ENCODE results near the gene RCCD1.

Gene RCCD1

DNA sequence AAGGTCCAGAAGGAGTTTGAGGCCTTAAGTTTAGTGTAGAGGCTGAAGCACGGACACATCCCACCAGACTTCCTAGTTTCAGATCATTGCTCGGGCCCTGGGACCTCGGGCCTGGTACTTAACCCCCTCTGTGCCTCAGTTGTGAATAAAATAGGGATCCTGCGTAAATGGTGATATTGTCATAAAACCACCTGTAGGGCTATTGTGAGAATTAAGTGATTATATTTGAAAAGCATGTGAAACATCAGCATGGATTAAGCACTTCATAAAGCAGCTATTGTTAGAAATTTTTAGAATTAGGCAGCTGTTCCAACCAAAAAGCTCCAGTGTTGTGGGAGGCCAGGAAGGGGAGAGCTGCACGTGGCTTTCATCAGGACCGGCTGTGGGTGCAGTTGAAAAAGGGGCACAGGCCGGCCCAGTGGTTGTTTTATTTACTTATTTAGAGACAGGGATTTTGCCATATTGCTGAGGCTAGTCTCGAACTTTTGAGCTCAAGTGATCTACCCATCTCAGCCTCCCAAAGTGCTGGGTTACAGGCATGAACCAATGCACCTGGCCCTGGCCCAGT lies 4.4 kb downstream of the RCCD1 start:
- Histone ChIP-seq H3K4ac (ENCODE audit: low read depth, low read length) (no peak overlapping the region), H2BK15ac (replicated peaks; ENCODE audit: low read depth) (no peak overlapping the region), H3K27ac (ENCODE audit: low read depth, low read length) (no peak overlapping the region), H3K4me3 (ENCODE audit: low read length) (no peak overlapping the region), H4K8ac (ENCODE audit: low read depth, low read length) (no peak overlapping the region), H2AK5ac (ENCODE audit: low read length) (no peak overlapping the region), H2BK5ac (ENCODE audit: low read length) (no peak overlapping the region), H3K23ac (ENCODE audit: low read length) (no peak overlapping the region), H3K56ac (ENCODE audit: low read length) (no peak overlapping the region), H3K9ac (ENCODE audit: low read length) (no peak overlapping the region), H3K27me3 (ENCODE audit: insufficient read depth, low read length, poor library complexity) (no peaks in the 10 kb centered on the region), H4K5ac (ENCODE audit: low read length) (no peak overlapping the region), H3K36me3 (ENCODE audit: control insufficient read depth, insufficient read depth, low read length) (peaks cover 2% of the 10 kb centered on the region), H3K79me2 (ENCODE audit: control insufficient read depth, insufficient read depth, low read length) (no peaks in the 10 kb centered on the region), H3K4me1 (ENCODE audit: control insufficient read depth, low read depth, low read length) (peaks cover 3% of the 10 kb centered on the region), H3K18ac (ENCODE audit: low read length) (no peak overlapping the region), H3K79me1 (ENCODE audit: low read length) (peaks cover 2% of the 10 kb centered on the region), H2BK120ac (ENCODE audit: low read depth, low read length) (no peak overlapping the region), H3K4me2 (ENCODE audit: low read length) (no peak overlapping the region)
- DNase-seq, result no peak
- no CpG with 5 or more reads among the region's 8 CpGs for WGBS (ENCODE audit: extremely low coverage, insufficient coverage, low lambda C conversion rate)

DNA sequence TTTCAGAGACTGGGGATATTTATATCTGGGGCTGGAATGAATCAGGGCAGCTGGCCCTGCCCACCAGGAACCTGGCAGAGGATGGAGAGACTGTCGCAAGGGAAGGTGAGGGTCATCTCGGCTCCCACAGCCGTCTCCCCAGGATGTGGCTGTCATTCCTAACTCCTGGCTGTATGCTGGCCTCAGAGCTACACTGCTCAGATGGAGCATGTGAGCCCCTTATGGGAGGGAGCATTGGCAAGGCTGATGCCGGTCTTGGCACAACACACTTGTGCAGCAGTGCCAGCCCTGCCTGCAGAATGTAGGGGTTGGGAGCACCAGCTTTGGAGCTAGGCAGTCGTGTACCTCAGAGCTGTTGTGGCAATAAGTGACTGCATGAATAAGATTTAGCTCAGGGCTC lies 5.2 kb downstream of the RCCD1 start:
- Histone ChIP-seq H3K4me1 (ENCODE audit: control insufficient read depth, low read depth, low read length) (peaks cover 3% of the 10 kb centered on the region), H3K36me3 (ENCODE audit: control insufficient read depth, insufficient read depth, low read length) (peaks cover 2% of the 10 kb centered on the region), H3K79me2 (ENCODE audit: control insufficient read depth, insufficient read depth, low read length) (no peaks in the 10 kb centered on the region), H3K79me1 (ENCODE audit: low read length) (peaks cover 2% of the 10 kb centered on the region), H4K8ac (ENCODE audit: low read depth, low read length) (no peak overlapping the region), H2BK5ac (ENCODE audit: low read length) (no peak overlapping the region), H3K4ac (ENCODE audit: low read depth, low read length) (no peak overlapping the region), H3K9ac (ENCODE audit: low read length) (no peak overlapping the region), H4K5ac (ENCODE audit: low read length) (no peak overlapping the region), H3K27me3 (ENCODE audit: insufficient read depth, low read length, poor library complexity) (no peaks in the 10 kb centered on the region), H3K4me3 (ENCODE audit: low read length) (no peak overlapping the region), H3K27ac (ENCODE audit: low read depth, low read length) (no peak overlapping the region), H3K56ac (ENCODE audit: low read length) (no peak overlapping the region), H3K18ac (ENCODE audit: low read length) (no peak overlapping the region), H3K4me2 (ENCODE audit: low read length) (no peak overlapping the region), H2BK120ac (ENCODE audit: low read depth, low read length) (no peak overlapping the region), H2AK5ac (ENCODE audit: low read length) (no peak overlapping the region), H2BK15ac (replicated peaks; ENCODE audit: low read depth) (no peak overlapping the region), H3K23ac (ENCODE audit: low read length) (no peak overlapping the region)
- no peak for DNase-seq
- WGBS (ENCODE audit: extremely low coverage, insufficient coverage, low lambda C conversion rate), result no CpG with 5 or more reads among the region's 5 CpGs

DNA sequence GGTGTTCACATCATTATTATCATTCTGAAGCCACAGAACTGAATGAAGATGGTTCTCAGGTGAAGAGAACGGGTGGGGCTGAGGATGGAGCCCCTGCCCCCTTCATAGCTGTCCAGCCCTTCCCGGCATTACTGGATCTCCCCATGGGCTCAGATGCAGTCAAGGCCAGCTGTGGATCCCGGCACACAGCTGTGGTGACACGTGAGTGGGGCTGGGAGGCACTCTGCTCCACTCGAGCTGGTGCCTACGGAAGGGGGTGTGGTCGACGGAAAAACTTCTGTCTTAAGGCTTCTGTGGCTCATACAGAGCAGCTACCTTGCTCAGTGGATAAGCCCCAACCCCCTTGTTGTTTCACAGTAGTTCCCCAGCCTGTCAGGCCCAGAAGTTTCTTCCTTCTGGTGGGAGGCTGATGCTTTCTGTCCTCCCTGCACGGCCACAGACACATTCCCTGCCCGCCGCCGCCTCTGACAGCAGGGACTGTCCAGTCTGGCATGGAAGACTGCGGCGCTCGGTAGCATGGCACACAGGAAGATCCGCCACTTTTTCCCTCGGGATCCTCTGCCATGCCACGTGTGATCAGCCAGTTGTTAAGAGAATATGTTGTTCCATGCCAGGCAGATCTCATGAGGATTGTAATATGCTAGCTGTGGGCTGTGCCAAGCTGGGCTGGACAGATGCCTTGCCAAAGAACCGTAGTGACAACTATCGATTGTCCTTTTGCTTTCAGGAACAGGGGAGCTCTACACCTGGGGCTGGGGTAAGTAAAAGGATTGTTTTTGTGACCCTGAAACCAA lies 5.8 kb downstream of the RCCD1 start:
- no peak overlapping the region for H2BK120ac ChIP-seq (ENCODE audit: low read depth, low read length)
- WGBS (ENCODE audit: extremely low coverage, insufficient coverage, low lambda C conversion rate), result no CpG with 5 or more reads among the region's 20 CpGs
- H3K9ac ChIP-seq (ENCODE audit: low read length), result no peak overlapping the region
- no peak overlapping the region for H3K18ac ChIP-seq (ENCODE audit: low read length)
- no peak overlapping the region for H3K4ac ChIP-seq (ENCODE audit: low read depth, low read length)
- no peak for DNase-seq
- no peak overlapping the region for H3K23ac ChIP-seq (ENCODE audit: low read length)
- H3K4me1 ChIP-seq (ENCODE audit: control insufficient read depth, low read depth, low read length), result peaks cover 3% of the 10 kb centered on the region
- H2AK5ac ChIP-seq (ENCODE audit: low read length), result no peak overlapping the region
- no peak overlapping the region for H3K27ac ChIP-seq (ENCODE audit: low read depth, low read length)
- no peak overlapping the region for H3K56ac ChIP-seq (ENCODE audit: low read length)
- no peak overlapping the region for H3K4me2 ChIP-seq (ENCODE audit: low read length)
- H3K4me3 ChIP-seq (ENCODE audit: low read length), result no peak overlapping the region
- H3K36me3 ChIP-seq (ENCODE audit: control insufficient read depth, insufficient read depth, low read length), result peaks cover 2% of the 10 kb centered on the region
- peaks cover 2% of the 10 kb centered on the region for H3K79me1 ChIP-seq (ENCODE audit: low read length)
- H4K5ac ChIP-seq (ENCODE audit: low read length), result no peak overlapping the region
- no peak overlapping the region for H2BK15ac ChIP-seq (replicated peaks; ENCODE audit: low read depth)
- no peak overlapping the region for H4K8ac ChIP-seq (ENCODE audit: low read depth, low read length)
- no peaks in the 10 kb centered on the region for H3K79me2 ChIP-seq (ENCODE audit: control insufficient read depth, insufficient read depth, low read length)
- no peak overlapping the region for H2BK5ac ChIP-seq (ENCODE audit: low read length)
- no peaks in the 10 kb centered on the region for H3K27me3 ChIP-seq (ENCODE audit: insufficient read depth, low read length, poor library complexity)

DNA sequence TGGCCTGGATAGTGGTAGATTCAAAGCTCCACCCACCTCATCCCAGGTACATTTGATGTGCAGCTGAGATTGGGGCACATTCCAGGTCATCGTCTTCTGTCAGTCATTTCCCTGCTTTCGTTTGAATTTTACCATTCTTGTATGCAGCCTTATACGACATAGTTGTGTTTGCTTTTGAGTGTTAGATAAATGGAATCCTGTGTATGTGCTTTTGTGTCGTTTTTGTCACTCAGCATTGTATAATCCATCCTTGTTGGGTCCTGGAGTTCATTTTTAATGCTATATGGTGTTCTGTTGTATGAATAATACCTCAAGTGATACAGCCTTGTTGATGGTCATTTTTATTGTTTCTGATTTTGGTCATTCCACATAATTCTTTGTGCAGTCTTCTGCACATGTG lies 7.3 kb downstream of the RCCD1 start:
- Histone ChIP-seq H3K4me1 (ENCODE audit: control insufficient read depth, low read depth, low read length) (no peaks in the 10 kb centered on the region), H3K79me2 (ENCODE audit: control insufficient read depth, insufficient read depth, low read length) (no peaks in the 10 kb centered on the region), H2BK120ac (ENCODE audit: low read depth, low read length) (no peak overlapping the region), H2BK5ac (ENCODE audit: low read length) (no peak overlapping the region), H3K79me1 (ENCODE audit: low read length) (peaks cover 2% of the 10 kb centered on the region), H2BK15ac (replicated peaks; ENCODE audit: low read depth) (no peak overlapping the region), H2AK5ac (ENCODE audit: low read length) (no peak overlapping the region), H3K4me3 (ENCODE audit: low read length) (no peak overlapping the region), H3K56ac (ENCODE audit: low read length) (no peak overlapping the region), H4K8ac (ENCODE audit: low read depth, low read length) (no peak overlapping the region), H3K18ac (ENCODE audit: low read length) (no peak overlapping the region), H3K27me3 (ENCODE audit: insufficient read depth, low read length, poor library complexity) (no peaks in the 10 kb centered on the region), H3K4ac (ENCODE audit: low read depth, low read length) (no peak overlapping the region), H3K36me3 (ENCODE audit: control insufficient read depth, insufficient read depth, low read length) (peaks cover 7% of the 10 kb centered on the region), H3K23ac (ENCODE audit: low read length) (no peak overlapping the region), H3K9ac (ENCODE audit: low read length) (no peak overlapping the region), H3K27ac (ENCODE audit: low read depth, low read length) (no peak overlapping the region), H4K5ac (ENCODE audit: low read length) (no peak overlapping the region), H3K4me2 (ENCODE audit: low read length) (no peak overlapping the region)
- DNase-seq, result no peak
- WGBS (ENCODE audit: extremely low coverage, insufficient coverage, low lambda C conversion rate), result no CpG with 5 or more reads among the region's 4 CpGs

DNA sequence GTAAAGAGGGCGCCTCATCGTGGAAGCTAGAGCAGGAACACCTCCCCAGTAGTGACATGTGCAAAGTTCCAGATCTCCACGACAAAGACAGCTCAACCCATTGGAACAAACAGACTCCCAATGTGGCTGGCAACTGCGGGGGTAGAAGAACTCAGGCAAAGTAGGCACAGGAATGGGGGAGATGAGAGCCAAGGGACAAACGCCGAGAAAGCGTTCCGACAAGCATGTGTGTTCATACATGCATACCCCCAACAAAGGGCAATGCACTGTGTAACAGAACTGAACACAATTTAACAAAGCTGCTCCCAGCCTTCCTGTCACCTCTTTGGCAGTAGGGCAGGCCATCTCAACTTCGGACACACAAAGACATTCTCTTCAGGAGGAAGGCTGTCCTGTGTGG lies 11.6 kb downstream of the RCCD1 start:
- peaks cover 27% of the 10 kb centered on the region for H3K36me3 ChIP-seq (ENCODE audit: control insufficient read depth, insufficient read depth, low read length)
- H3K4me2 ChIP-seq (ENCODE audit: low read length), result no peak overlapping the region
- no peaks in the 10 kb centered on the region for H3K79me1 ChIP-seq (ENCODE audit: low read length)
- no peak overlapping the region for H3K23ac ChIP-seq (ENCODE audit: low read length)
- no peaks in the 10 kb centered on the region for H3K4me1 ChIP-seq (ENCODE audit: control insufficient read depth, low read depth, low read length)
- no peak for DNase-seq
- H2BK120ac ChIP-seq (ENCODE audit: low read depth, low read length), result no peak overlapping the region
- H3K18ac ChIP-seq (ENCODE audit: low read length), result no peak overlapping the region
- H4K5ac ChIP-seq (ENCODE audit: low read length), result no peak overlapping the region
- no peak overlapping the region for H2BK15ac ChIP-seq (replicated peaks; ENCODE audit: low read depth)
- H2AK5ac ChIP-seq (ENCODE audit: low read length), result no peak overlapping the region
- no peaks in the 10 kb centered on the region for H3K79me2 ChIP-seq (ENCODE audit: control insufficient read depth, insufficient read depth, low read length)
- no peak overlapping the region for H2BK5ac ChIP-seq (ENCODE audit: low read length)
- WGBS (ENCODE audit: extremely low coverage, insufficient coverage, low lambda C conversion rate), result no CpG with 5 or more reads among the region's 9 CpGs
- H3K27me3 ChIP-seq (ENCODE audit: insufficient read depth, low read length, poor library complexity), result no peaks in the 10 kb centered on the region
- no peak overlapping the region for H4K8ac ChIP-seq (ENCODE audit: low read depth, low read length)
- no peak overlapping the region for H3K56ac ChIP-seq (ENCODE audit: low read length)
- H3K27ac ChIP-seq (ENCODE audit: low read depth, low read length), result no peak overlapping the region
- H3K4me3 ChIP-seq (ENCODE audit: low read length), result no peak overlapping the region
- H3K4ac ChIP-seq (ENCODE audit: low read depth, low read length), result no peak overlapping the region
- H3K9ac ChIP-seq (ENCODE audit: low read length), result no peak overlapping the region
